Activated CD8-positive, alpha-beta memory T cell treated with anti-CD3 and anti-CD28 coated beads for 48 hours (primary cell): ENCODE results near the gene SNPH.
A peak's percentile ranks its signal among the peaks of the same experiment; 100 is the strongest.

Source experiments
- DNase-seq, 3 experiments: peaks; one replicate each; pipeline ENCODE4 v3.0.0-alpha.2; 2020; ENCODE audit warnings: low read depth in 2 of 3, low spot score in 2 of 3

The SNPH gene

DNA sequence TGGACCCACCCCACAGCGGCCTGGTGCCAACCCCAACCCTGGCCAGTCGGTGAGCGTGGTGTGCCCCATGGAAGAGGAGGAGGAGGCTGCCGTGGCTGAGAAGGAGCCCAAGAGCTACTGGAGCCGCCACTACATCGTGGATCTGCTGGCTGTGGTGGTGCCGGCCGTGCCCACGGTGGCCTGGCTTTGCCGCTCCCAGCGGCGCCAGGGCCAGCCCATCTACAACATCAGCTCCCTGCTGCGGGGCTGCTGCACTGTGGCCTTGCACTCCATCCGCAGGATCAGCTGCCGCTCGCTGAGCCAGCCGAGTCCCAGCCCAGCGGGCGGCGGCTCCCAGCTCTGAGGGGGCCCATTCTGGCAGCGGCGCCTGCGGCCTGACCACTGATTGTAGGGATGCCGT is 39.6 kb downstream of the SNPH start:
- no peak for DNase-seq

DNA sequence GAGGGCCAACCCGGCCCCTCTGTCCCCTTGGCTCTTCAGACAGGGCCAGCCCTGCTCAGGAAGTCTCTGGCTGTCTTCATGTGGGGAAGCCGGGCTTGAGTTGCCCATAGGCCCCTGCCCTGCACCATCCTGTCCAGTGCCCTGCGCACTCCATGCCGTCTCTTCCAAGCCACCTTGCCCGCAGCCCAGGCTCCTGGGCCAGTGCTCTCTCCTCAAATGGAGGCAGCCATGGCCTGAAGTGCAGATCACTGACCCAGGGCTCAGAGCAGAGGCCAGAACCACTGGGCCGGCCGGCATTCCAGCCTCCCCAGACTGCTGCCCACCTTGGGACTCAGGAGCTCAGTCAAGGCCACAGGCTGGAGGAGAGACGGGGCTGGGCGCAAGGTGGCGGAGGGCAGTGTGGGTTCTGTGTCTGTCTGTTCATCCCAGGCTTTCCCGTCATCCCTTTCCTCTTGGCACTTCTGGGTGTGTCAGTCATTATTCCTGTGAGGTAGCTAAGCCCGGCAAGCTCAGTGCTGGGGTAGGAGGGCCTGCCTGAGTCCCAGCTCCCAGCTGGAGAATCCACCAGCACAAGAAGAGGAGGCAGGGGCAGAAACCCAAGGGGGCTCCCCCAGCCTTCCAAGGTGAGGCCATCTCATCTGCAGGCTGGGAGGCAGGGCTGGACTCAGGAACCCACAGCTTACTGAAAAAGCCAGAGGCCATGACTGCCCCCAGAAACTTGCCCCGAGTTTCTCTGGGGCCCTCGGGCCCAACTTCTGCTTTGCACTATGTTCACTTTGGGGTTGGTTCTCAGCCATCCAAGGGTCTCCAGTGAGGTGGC is 40.4 kb downstream of the SNPH start:
- DNase-seq, result no peak

DNA sequence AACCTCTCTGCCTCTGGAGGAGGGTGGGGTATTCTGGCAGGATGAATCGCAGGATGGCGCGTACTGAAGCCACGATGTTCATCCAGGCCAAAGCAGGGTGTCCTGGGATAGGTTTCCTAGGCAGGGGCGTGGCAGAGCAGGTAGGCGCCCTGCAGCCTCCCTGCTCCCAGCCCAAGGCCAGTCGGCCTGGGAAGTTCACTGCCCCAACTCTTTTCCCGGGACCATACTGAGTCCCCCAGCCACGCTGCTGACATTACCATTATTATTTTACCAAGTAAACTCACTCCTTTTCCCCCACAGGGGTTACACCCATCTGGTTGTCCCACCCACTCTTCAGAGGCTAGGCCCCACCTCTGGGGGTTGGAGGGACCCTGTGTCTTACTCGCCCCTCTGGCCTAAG is 41.1 kb downstream of the SNPH start:
- no peak for DNase-seq

DNA sequence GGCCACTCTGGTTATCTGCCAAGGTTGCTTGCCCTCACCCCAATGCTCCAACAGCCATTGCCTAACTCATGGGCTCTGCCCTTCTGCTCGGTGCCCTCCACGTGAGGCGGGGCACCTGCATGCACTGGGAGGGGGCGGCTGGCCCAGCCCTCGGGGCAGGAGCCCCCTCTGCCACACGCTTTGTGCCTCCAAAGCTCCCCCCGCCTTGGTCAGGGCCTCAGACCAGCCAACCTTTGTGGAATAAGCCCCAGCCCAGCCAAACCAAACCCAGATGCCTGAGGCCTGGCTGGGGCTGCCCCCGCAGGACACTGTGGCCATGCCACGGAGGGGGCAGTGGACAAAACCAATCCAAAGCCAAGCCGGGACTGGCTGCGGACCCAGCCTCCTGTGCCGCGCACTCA is 41.5 kb downstream of the SNPH start:
- no peak for DNase-seq

DNA sequence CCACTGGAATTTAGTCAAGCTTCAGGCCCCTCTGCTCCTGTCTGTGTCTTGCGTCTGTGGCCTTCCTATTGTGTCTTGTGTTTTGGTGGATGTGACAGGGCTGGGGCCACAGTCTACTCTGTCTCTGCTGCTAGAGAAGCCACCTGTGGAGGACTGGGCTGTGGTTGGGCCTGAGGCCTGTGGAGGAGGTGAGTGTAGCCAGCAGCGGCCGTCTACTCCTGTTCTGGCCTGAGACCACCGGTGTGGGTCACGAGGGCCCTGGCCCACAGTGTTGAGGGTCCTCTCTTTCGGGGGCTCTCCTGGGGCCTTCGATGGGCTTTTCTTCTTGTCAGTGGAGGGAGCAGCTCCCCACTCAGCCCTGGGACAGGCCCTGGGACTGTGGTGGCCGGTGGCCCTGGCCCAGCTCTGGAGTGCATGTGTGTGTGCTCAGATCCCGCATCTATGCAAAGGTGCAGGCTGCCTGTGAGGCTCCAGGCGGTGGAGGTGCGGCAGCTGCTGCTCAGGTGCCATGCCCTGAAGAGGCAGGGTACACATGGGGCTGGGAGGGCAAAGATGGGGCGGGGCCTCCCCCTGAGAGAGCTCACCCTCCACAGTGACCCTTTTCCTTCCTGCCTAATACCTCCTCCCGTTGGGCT is 42.1 kb downstream of the SNPH start:
- no peak for DNase-seq

DNA sequence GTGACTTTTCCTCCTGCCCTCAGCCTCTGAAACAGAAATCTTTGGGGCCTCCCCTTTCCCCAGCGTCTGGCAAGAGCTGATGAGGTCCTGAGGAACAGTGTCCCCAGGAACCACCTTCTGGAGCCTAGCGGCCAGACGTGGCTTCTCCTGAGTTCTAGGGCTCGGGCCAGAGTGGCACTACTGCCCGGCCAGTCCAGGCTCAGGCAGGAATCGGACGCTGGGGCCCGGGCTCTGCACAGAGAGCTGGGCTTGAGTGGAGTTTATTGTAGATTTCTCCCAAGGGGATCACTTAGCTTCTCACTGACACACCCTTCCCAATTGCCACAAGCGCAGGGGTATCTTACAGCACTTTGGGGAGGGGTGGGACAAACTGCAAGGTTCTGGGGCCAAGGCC is 42.6 kb downstream of the SNPH start:
- DNase-seq, result no peak

DNA sequence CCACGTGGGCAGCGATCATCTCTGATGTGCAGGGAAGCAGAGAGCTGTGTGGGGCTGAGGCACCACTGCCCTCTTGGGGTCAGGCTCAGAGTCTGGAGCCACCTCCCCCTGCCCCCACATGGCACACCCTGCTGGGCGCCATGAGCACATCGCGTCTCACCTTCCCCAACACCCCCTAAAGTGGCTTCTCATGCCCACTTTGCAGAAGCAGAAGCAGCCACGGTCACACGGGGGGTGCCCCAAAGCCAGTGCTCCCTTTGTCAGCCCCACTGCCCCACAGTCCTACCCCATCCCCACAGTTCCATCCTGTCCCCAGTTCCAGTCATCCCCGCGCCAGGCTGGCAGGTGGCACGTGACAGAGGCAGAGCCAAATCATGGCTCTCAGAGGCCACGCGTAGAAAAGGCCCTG is 43.3 kb downstream of the SNPH start:
- DNase-seq, result no peak

DNA sequence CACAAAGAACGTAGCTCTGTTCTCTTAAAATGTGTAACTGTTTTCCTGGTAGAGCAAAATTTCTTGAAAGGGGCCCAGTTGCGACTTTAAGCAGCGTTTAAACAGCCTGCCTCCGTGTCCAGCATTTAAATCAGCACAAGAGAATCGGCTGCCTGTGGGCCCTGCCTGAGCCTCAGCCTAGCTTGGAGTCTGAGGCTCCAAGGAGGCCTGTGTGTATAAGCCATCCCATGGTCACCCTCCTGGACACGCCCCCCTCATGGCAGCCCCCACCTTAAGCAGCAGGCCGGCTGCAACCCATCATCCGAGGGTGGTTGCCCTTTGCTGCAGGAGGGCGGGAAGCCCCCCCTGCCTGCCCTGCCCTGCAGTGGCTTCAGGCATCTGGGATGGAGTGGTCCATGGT is 44.0 kb downstream of the SNPH start:
- no peak for DNase-seq

DNA sequence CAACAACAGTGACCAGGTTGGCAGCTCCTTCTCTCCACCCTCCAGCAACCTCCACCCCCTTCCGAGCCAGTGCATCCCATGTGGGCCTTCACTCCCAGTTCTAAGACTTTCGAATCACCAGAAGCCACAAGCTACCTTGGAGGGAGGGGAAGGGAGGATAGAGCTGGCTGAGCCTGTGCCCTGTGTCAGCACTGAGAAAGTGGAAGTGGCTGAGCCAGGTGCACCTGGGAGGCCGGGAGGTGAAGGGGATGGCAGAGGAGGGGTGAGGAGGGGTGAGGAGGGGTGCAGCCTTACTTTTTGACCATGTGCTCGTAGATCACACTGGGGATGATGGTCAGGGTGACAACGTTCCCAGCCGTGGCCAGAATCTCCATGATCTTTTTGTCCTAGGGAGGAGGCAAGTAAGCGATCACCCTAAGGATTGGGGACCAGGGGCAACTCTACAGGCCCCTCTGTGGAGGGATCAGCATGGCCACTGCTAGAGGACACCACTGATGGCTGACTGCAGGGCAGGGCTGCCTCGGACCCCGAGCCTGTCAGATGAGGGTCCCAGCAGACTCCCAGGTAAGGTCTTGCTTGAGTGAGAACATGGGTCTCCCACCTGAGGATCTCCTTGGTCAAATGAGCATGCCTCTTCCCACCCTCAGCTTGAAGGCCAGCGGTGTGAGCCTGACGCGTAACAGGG is 44.6 kb downstream of the SNPH start:
- DNase-seq, result no peak

DNA sequence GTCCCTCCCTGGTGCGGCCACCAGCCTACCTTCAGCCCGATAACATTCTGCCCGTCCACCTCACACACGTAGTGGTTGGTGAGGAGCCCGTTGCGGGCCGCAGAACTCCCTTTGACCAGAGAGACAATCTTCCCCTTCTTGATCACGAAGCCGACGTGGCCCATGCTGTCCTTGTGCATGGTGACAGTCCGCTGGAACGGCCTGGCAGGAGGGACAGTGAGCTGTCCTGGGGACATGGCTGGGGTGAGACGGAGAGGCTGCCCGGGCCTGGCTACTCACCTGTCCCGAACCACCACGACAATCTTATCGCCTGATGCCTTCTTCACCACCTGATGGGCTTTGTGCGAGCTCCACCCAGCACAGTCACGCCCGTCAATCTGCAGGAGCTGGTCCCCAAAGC is 46.2 kb downstream of the SNPH start:
- DNase-seq, result no peak

DNA sequence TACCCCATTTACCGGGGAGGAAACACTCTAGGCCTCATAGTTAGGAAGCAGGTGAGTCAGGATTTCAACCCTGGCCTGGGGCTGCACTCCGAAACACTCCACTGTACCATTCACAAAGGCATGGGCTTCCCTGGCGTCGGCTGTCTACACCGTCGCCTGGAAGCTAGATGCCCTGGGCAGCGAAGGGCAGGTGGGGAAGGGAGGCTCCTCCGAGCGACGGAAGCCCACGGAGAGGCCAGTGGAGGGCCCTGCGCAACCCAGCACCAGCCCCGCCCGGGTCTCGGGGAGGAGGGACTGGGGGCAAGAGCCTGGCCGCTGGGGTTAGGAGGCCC is 46.8 kb downstream of the SNPH start:
- no peak for DNase-seq

DNA sequence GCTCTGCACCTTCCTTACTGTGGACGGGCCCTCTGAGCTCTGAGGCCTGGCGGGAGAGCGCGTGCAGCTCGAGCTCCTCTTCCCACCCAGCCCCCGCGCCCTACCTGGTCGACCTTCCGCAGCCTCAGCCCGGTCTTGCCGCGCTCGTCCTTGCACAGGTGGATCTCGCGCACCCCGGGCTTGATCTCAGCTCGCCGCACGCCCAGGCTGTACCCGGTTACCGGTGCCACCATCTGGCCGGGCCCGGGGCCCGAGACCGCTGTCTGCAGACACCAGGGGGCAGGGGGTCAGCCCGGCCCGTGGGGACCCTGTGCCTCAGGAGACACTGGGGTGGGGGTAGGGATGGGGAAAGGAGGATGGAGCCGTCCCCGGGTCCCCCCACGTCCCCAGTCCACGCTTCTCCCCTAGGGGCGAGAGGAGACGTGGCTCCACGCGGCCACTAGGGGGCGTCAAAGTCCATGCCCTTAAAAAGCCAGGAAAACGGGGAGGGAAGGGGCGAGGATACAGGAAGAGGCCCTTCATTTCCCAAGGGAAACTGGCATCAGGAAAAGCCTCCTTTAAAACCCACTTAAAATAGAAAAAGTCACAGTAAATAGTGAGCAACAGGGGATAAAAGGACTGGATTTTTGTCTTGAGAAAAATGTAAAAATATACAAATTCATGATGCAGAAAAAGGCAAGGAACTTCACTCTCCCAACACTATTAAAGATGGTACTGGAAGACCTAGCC is 47.3 kb downstream of the SNPH start:
- peak in 2 of 3 experiments; percentile 55 to 58 for DNase-seq

DNA sequence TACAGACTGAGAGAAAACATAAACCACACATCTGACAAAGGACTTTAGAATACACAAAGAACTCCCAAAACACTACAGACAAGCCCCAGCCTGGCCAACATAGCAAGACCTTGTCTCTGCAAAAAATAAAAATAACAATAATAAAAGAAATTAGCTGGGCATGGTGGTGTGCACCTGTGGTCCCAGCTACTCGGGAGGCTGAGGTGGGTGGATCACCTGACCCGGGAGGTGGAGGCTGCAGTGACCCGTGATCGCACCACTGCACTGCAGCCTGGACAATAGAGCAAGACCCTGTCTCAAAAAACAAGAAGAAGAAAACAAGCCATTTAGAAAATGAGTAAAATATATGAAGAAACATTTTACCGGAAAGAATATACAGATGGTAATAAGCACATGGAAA is 49.7 kb downstream of the SNPH start:
- no peak for DNase-seq

DNA sequence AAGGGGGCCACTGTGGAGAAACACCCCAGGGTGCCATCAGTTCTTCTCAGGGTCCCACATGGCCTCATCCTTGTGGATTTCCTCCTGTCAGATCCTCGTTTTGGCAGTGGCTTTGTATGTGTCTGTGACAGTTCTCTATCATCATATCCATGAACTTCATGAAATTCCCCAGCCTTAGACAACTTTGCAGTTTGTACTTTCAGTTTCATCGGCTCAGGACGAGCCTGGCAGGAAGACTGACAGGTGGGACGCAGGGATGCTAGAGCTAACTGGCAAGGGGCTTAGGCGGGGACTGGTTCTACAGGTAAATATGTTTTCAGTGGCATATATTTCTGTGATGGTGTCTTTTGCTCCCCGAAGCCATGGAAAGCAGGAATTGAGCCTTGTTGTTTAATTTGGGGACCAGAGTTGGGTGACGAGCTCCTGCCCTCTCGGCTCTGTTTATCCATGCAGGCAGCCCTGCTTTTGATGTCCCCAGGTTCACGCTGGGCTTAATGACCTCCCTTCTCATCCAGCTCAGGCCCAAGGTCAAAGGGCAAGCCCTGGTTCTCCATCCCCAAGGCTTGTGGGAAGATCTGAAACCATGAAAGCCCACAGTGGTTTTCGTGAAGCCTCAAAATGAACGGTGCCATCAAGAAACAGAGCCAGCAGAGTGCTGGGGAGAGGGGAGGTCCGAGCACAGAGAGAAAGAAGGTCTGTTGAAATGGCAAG is 51.6 kb downstream of the SNPH start:
- DNase-seq, result no peak

DNA sequence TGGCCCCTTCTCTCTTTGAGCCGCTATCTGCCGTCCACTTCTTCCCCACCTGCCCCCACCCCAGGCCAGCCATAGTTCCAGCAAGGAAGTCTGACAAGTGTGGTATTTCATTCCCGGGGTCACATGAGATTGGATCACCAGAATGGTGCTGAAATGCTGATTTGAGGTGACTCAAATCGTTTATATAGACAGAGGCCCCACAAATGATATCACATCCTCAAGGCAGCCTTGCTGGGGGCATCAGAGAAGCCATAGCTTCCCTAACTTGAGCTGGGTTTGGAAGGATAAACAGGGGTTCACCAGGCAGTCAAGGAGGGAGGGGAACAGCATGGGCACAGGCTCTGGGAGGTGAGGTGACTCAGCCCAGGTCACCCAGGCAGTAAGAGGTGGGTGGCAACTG is 53.0 kb downstream of the SNPH start:
- no peak for DNase-seq

DNA sequence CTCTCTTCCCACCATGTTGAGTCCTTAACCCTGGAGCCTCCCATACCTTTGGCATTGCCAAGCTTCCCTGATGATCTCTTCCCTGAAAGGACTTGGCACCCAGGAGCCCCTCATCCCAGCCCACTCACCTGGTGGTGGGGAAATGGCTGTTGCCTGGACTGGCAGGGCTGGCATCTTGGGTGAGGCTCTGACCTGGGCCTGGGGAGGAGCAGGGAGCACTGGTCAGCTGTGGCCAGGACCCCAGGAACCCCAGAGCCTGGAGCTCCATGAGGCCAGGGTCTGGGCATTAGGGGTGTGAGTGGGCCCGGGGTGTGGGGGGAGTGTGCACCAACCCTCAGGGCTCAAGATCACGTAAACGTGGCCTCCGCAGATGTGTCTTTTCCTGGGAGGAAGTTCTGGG is 53.4 kb downstream of the SNPH start:
- DNase-seq, result no peak

DNA sequence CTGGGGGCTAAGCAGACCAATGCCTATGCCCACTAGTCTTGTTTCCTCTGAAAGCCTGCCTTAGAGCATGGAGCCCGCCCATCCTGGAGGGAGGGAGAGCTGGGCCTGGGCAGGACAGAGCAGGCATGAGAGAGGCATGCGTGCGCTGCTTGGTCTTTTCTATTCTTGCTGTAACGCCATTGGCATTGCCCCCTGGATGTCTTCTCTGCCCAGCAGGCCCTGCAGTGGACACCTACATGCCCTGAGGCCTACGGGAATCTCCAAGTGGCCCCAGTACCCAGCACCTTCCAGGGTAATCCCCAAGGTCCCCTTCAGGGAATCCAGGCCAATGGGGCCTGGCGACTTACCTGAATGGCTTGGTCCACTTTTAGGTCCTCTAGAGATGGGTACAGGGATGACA is 53.9 kb downstream of the SNPH start:
- no peak for DNase-seq

DNA sequence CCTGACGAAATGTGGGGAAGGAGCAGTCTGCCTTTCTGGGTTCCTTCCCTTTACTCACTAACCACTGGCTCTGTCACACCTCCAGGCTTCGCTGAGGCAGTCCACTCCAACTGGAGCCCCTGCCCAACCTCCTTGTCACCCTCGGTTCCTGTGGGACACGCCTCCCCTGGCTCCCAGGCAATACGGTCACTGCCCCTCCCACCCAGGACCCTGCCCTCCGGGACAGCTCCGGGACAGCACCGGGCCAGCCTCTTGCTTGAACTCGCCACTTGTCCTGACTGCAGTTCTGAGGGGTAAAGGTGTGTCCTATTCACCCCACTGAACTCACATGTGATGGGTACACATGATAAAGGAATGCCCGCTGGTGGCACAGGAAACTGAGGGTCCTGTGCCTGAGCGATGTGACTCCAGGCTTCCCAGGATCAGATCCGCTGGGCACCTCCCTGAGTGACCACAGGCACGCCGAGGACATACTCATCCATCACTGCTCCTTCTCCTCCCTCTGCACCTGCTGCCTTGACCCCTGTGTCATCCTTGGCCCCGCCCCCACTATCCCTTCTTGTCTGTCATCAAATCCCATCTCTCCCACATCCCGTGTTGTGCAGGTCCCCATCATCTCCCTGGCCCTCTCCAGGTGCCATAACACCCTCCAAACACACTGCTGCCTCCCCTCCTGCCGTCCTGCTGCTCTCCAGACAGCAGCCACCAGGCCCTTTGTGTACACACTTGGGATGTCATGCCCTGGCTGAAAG is 55.0 kb downstream of the SNPH start:
- no peak for DNase-seq

DNA sequence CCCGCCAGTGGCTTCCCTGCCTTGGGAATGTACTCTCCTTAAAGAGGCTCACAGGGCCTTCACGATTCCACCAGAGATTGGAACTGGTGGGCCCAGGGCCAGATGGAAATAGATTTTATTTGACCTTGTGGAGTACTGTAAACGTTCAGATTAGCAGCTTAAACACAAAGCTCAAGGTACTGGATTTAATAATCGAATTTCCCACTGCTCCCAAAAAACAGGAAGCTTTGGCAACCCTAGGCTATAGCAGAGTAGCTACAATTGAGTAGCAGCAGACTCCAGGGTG is 55.5 kb downstream of the SNPH start:
- no peak for DNase-seq

DNA sequence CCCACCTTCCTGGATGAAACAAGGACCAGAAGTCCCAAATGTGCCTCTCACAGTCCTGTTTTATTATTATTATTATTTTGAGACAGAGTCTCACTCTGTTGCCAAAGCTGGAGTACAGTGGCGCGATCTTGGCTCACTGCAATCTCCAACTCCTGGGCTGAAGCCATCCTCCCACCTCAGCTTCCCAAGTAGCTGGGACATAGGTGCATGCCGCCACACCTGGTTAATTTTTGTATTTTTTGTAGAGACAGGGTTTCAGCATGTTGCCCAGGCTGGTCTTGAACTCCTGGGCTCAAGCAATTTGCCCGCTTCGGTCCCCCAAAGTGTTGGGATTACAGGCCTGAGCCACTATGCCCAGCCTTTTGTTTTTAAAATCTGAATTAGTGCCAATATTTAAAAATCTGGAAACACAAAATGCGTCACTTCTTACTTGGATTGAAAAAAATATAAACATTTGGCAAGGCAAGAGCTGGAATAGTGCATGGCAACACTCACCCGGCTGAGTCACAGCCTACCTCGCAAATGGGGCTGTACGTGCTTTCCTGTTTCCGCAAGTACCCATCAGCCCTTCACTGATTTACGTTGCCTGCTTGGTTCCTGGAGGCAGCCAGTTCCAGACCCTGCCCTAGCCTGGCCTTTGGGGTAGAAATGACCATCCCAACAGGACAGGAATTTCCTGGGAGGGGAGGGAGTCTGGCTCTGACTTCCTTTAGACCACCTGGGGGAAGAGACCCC is 56.6 kb downstream of the SNPH start:
- DNase-seq, result no peak
